ENCODE data around the gene PRPF31.

PRPF31 gene

GRCh38 chr19:54108496-54108895 lies 7.1 kb upstream of the PRPF31 start:
- no peak for DNase-seq

GRCh38 chr19:54109651-54110050 lies 5.9 kb upstream of the PRPF31 start:
- DNase-seq = no peak

DNA sequence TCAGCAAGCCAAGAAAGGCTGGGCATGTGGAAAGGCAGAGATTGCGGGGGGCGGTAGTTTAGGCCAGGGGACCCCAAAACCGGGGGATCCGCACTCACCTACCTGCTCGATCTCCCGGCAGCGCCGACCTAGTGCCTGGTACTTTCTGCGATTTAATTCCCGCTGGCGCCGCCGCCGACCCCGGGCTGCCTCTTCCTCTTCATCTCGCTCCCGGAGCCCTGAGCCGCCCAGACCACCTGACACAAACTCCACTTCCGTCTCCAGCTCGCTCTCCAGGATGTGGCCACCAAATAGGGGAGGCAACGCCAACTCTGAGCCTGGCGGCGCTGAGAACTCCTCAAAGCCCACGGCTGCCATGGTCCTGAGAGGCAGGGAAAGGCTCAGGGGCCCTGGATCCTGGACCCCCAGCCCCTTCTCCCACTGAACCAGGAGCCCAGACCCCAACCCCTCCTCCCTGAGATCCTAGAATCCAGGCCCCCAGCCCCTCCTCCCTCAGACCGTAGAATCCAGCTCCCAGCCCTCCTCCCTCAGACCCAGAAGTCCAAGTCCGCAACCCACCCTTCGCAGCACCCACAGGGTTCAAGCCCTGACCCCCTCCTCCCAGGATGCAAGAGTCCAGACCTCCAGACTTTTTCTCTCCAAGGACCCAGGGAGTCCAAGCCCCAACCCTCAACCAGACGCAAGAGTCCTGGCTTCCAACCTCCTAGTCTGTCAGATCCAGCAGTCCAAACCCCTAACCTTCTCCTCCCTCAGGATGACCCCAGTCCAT lies 1.0 kb upstream of the PRPF31 start:
- peak in 1 of 2 experiments; percentile 17 for DNase-seq

DNA sequence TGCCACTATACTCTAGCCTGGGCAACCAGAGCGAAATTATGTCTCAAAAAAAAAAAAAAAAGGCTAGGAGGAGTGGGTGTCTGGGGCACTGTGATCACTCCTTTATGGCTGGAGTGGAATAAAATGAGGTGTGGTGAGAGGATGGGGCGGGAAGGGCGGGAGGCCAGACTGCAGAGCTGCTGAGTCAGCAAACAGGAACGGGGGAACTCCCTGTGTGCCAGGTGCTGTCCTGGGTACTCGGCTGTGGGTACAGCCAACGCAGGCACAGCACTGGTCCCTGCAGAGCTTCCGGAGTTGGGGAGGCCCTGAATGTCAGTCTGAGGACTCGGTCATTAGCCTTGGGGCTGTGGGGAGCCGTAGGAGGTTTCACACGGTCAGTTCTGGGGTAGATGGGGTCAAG lies 5.7 kb downstream of the PRPF31 start:
- no peak for DNase-seq

- no peak for DNase-seq
Observed at GRCh38 chr19:54123682-54124081, 8.1 kb downstream of the PRPF31 start.

GRCh38 chr19:54124393-54124792 lies 8.8 kb downstream of the PRPF31 start:
- no peak for DNase-seq

DNA sequence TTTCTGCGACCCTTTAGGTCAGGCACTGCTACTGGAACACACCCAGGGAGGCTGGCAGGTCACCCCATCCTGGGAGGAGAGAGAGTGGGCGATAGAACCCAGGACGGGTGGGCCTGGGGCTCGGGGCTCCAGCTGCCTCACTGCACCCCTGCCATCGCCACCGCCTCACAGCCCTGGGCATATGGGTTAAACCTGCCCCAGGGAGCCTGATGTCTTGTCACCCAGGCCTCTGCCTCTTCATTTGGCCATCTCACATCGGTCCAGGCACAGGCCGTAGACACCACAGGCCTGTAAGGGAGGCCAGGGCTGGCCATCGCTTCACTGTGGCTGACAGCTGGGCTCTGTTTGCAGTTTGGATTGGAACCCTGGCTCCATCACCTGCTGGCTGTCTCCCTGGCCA lies 10.2 kb downstream of the PRPF31 start:
- DNase-seq = no peak

DNA sequence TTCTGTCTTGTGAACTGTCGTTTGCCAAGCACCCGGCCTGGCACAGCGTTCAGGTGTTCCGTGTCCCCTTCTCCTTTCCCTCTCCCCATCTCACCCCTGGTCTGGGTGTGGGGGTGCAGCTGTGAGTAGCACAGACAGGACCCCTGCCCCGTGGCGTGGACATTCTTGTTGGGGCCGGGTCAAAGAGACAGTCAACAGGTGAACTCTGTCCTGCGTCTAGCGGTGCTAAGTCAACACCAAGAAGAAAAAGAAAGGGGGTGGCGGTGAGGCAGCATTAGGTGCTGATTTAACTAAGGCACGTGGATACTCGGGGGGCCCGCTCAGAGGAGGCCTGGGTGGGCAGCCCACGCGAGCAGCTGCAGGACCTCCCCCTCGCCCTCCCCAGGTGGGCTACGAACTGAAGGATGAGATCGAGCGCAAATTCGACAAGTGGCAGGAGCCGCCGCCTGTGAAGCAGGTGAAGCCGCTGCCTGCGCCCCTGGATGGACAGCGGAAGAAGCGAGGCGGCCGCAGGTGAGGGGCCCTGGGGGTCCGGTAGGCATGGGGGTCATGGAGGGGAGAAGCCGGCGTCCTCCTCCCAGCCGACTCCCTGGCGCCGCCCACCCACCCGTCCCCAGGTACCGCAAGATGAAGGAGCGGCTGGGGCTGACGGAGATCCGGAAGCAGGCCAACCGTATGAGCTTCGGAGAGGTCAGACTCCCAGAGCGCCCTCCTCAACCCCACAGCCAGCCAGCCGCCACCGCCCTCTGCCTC lies 12.3 kb downstream of the PRPF31 start:
- no peak for DNase-seq

DNA sequence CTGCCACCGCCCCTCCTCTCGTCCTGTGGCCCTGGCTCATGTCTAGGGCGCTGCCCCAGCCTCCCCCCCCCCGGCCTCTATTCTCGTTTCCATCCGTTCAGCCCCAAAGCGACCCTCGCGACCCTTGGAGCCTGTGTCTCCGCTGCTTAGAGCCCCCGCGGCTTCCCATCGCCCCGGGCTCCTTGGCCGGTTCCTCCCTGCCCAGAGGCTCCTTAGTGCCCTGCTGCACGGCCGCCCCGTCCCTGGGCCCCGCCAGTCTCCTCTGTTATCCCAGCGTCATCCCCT lies 12.8 kb downstream of the PRPF31 start:
- no peak for DNase-seq

DNA sequence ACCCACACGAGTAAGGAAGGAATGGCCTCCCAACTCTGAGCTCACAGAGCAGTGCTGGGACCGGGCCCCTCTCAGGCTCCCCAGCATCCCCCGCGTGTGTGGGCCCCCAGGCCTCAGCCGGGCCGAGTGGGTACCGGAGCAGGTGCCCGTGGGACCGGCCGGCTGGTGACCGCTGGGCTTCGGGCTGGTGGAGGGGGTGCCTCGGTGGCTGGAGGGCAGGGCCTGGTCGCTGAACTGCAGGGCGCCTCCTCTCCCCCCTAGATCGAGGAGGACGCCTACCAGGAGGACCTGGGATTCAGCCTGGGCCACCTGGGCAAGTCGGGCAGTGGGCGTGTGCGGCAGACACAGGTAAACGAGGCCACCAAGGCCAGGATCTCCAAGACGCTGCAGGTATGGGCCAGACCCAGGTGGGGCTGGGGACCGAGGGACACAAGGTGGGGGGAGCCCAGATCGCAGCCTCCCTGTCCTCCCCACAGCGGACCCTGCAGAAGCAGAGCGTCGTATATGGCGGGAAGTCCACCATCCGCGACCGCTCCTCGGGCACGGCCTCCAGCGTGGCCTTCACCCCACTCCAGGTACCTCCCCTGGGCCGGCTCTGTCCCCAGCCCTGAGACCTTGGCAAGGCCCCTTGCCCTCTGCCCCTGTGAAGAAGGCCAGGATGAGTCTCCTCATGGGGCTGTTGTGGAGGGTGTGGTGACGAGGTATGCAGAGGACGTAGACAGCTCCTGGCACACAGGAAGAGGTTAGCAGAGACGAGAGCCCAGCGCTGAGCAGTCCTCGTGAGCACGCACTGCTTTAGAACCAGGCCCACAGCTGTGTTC lies 13.5 kb downstream of the PRPF31 start:
- DNase-seq = no peak

DNA sequence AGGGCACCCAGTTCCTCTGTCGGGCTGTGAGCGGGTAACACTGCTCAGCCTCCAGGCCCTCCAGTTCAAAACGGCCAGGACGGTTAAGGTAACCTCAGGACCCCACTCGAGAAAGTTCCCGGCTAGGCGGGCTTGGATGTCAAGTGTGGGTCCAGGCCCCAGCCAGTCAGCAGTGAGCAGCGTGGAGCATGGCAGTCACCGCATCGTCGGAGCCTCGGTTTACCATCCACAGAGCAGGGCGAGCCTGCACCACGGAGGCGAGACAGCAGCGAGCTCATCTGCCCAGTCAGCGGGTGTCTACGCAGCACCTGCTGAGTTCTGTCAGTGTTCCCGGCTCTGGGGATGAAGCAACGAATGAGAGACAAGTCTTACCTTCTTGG lies 14.1 kb downstream of the PRPF31 start:
- no peak for DNase-seq

GRCh38 chr19:54133312-54133956 lies 17.9 kb downstream of the PRPF31 start:
- DNase-seq = no peak

DNA sequence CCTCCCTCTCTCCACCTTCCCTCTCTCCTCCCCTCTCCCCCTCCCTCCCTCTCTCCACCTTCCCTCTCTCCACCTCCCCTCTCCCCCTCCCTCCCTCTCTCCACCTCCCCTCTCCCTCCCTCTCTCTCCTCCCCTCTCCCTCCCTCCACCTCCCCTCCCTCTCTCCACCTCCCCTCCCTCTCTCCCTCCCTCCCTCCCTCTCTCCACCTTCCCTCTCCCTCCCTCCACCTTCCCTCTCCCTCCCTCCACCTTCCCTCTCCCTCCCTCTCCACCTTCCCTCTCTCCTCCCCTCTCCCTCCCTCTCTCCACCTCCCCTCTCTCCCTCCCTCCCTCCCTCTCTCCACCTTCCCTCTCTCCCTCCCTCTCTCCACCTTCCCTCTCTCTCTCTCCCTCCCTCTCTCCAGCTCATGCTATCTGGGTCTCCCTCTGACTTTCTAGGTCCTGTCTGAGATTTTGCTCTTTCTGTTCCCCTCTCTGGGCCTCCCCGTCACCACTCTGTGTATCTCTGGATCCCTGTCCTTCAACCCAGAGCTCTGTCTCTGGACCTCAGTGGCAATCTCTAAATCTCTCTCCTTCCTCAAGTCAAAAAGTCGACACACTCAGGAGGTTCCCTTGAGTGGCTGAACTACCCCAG lies 18.5 kb downstream of the PRPF31 start:
- DNase-seq = no peak

- DNase-seq = no peak
Observed at GRCh38 chr19:54136086-54136863, 20.7 kb downstream of the PRPF31 start.

GRCh38 chr19:54136864-54137698 lies 21.5 kb downstream of the PRPF31 start:
- peak; percentile 99 for DNase-seq

DNA sequence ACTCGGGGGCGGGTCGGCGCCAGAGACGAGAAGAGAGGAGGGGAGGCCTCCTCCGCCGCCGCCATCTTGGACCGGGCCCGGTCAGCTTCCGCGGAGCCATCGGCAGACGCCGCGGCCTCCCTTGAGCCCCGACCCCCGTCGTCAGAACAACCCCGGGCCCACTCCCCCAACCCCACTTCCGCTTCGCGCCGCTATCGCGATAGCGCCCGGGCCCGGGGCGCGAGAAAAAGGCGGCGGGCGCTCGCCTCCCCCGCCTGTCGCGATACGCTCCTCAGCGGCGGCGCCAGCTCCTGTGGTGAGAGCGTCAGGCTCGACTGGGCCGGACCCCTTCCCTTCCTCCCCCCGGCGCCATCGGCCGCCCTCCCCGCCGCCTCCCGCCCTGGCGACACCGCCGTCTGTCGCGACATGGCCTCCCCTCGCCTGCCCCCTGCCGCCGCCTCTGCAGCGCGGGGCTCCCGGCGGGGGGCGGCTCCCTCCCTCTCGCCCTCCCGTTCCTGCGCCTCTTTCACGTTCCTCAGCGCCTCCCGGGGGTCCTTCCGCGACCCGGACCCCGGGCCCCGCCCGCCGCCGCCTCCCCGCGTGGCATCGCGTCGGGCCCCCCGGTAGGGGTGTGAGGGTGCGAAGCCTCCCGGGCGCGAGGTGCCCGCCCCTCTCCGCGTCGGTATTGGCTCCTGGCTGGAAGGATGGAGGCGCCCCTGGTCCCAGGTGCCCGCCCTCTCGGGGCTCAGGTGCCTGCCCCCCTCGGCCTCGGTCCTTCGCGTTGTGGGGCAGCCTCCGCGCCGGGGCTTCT lies 22.3 kb downstream of the PRPF31 start, which contains the start of gene CNOT3:
TSS of gene CNOT3 (plus strand) at position 64 of the 790 bp plus-strand sequence. CDS start 5,217 bp downstream, outside the sequence.
- no peak for DNase-seq

DNA sequence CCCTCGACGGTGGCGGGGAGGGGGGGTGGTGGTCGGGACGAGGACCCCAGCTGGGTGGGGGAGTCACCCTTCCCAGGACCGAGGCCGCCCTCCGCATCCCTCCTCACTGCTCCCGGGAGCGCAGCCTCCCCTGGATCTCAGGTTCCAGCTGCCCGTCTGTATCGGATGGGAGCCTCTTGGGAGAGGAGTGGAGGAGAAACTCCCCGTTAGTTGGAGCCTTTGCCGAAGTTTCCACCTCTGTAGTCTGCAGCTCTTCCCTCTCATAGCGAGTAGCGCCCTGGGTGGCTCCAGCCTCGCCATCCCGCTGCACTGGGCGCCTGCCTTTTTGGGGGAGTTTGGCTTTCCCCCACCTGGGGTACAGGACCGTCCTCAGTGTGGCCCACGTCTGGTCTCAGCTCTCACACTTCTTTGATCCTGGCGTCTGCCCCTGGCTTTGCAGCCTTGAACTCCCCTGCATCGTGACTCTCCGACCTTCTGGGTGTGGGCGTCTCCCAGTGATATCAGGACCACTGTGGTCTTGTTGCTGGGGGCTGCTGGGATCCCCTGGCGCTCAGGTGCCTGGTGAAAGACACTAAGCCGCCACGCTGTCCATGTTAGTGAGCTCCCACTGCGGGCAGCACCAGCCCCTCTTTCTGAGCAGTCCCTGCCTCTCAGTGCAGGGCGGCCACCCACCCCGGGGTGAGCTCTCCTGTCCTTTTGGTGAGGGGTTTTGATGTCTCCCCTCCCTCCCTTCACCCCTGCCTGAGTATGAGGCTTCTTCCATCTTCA lies 23.1 kb downstream of the PRPF31 start:
- no peak for DNase-seq

GRCh38 chr19:54141356-54141755 lies 25.8 kb downstream of the PRPF31 start:
- no peak for DNase-seq

GRCh38 chr19:54142166-54142780 lies 26.7 kb downstream of the PRPF31 start:
- no peak for DNase-seq
